ENCODE measurements around the gene CMBL. TPM values are rescaled to one million over a fixed set of nuclear protein-coding genes. Genes with fewer than 3 reads are reported as not detected.
A peak's percentile ranks its signal among the peaks of the same experiment; 100 is the strongest.

CMBL gene
- total RNA-seq, 1 donor = 8.2 TPM

GRCh38 chr5:10338686-10339057 lies 31.0 kb upstream of the CMBL start:
- DNase-seq (ENCODE audit: low read depth) = no peak
- no peak overlapping the region for H3K4me3 ChIP-seq (ENCODE audit: low read depth, low read length)
- TF ChIP-seq CTCF (IDR thresholded peaks at IDR 0.05; ENCODE audit: insufficient read depth, low read depth, low read length) = no peak

- H3K4me3 ChIP-seq (ENCODE audit: low read depth, low read length) = no peak overlapping the region
- no peak for DNase-seq (ENCODE audit: low read depth)
- no peak for TF ChIP-seq CTCF (IDR thresholded peaks at IDR 0.05; ENCODE audit: insufficient read depth, low read depth, low read length)
Measured at GRCh38 chr5:10337986-10338385, 30.3 kb upstream of the CMBL start.

GRCh38 chr5:10337107-10337506 lies 29.4 kb upstream of the CMBL start:
- no peak for DNase-seq (ENCODE audit: low read depth)
- H3K4me3 ChIP-seq (ENCODE audit: low read depth, low read length) = no peak overlapping the region
- TF ChIP-seq CTCF (IDR thresholded peaks at IDR 0.05; ENCODE audit: insufficient read depth, low read depth, low read length) = no peak

- H3K4me3 ChIP-seq (ENCODE audit: low read depth, low read length) = no peak overlapping the region
- no peak for DNase-seq (ENCODE audit: low read depth)
- TF ChIP-seq CTCF (IDR thresholded peaks at IDR 0.05; ENCODE audit: insufficient read depth, low read depth, low read length) = no peak
Measured at GRCh38 chr5:10335711-10336470, 28.2 kb upstream of the CMBL start.

GRCh38 chr5:10334831-10335230 lies 27.1 kb upstream of the CMBL start:
- no peak for TF ChIP-seq CTCF (IDR thresholded peaks at IDR 0.05; ENCODE audit: insufficient read depth, low read depth, low read length)
- no peak overlapping the region for H3K4me3 ChIP-seq (ENCODE audit: low read depth, low read length)
- DNase-seq (ENCODE audit: low read depth) = no peak

GRCh38 chr5:10333154-10334006 lies 25.7 kb upstream of the CMBL start:
- no peak for DNase-seq (ENCODE audit: low read depth)
- peak overlapping the region; percentile 66 for H3K4me3 ChIP-seq (ENCODE audit: low read depth, low read length)
- peak; percentile 10 for TF ChIP-seq CTCF (IDR thresholded peaks at IDR 0.05; ENCODE audit: insufficient read depth, low read depth, low read length)
